Loucy (cell line): ENCODE measurements around the gene ALMS1.
"Not testable (repeated sequence)": the region's sequence is repeated elsewhere in the genome, so short reads cannot be mapped to it uniquely, and the experiment has no call there.

ENCODE experiments used
- H2AFZ ChIP-seq: fragments of 200-600 bp; sonication (generic); 2 replicates; pipeline ENCODE4 v1.6.0; 2016; ENCODE audit warnings: antibody characterized with exemption, mild to moderate bottlenecking, low read length, moderate library complexity
- H3F3A ChIP-seq: fragments of 200-600 bp; 2 replicates; pipeline ENCODE4 v1.6.0; 2016; ENCODE audit warnings: antibody characterized with exemption, low read depth, mild to moderate bottlenecking
- H3K27me3 ChIP-seq: fragments of 200-600 bp; sonication (generic); 2 replicates; pipeline ENCODE4 v1.6.1; 2014; ENCODE audit warnings: low read length, mild to moderate bottlenecking; ENCODE audit not compliant: insufficient read depth, poor library complexity, severe bottlenecking
- H3K36me3 ChIP-seq: fragments of 200-600 bp; sonication (generic); 2 replicates; pipeline ENCODE4 v1.6.1; 2016; ENCODE audit warnings: low read length; ENCODE audit not compliant: insufficient read depth
- H3K4me1 ChIP-seq: fragments of 200-600 bp; sonication (generic); 2 replicates; pipeline ENCODE4 v1.5.1; 2014; ENCODE audit warnings: low read length, mild to moderate bottlenecking; ENCODE audit not compliant: insufficient read depth, poor library complexity, severe bottlenecking
- H3K4me2 ChIP-seq: fragments of 200-600 bp; sonication (generic); 2 replicates; pipeline ENCODE4 v1.6.0; 2014; ENCODE audit warnings: antibody characterized with exemption, low read length, low read depth, mild to moderate bottlenecking; ENCODE audit not compliant: poor library complexity, severe bottlenecking
- H3K4me3 ChIP-seq: fragments of 200-600 bp; sonication (generic); 2 replicates; pipeline ENCODE4 v1.5.1; 2014; ENCODE audit warnings: low read length, mild to moderate bottlenecking, mixed read lengths; ENCODE audit not compliant: poor library complexity, severe bottlenecking
- H3K79me2 ChIP-seq: fragments of 200-600 bp; sonication (generic); 2 replicates; pipeline ENCODE4 v1.6.1; 2014; ENCODE audit warnings: low read length; ENCODE audit not compliant: insufficient read depth
- H3K9ac ChIP-seq: fragments of 200-600 bp; sonication (generic); 2 replicates; pipeline ENCODE4 v1.6.0; 2014; ENCODE audit warnings: mild to moderate bottlenecking, low read depth, low read length, moderate library complexity; ENCODE audit not compliant: poor library complexity, severe bottlenecking
- H3K9me2 ChIP-seq: fragments of 200-600 bp; sonication (generic); replicated peaks from 2 replicates; pipeline ENCODE4 v1.6.1; 2016; ENCODE audit warnings: low read depth, low read length, mixed read lengths
- H3K9me3 ChIP-seq: fragments of 200-600 bp; sonication (generic); 2 replicates; pipeline ENCODE4 v1.6.1; 2014; ENCODE audit warnings: mild to moderate bottlenecking, antibody characterized with exemption, low read length, low read depth; ENCODE audit not compliant: insufficient read depth
- H4K20me1 ChIP-seq: fragments of 200-600 bp; sonication (generic); 2 replicates; pipeline ENCODE4 v1.6.0; 2014; ENCODE audit warnings: antibody characterized with exemption, low read length, mild to moderate bottlenecking; ENCODE audit not compliant: insufficient read depth, poor library complexity, severe bottlenecking
- CTCF ChIP-seq: fragments of 200-600 bp; sonication (generic); conservative IDR thresholded peaks from 2 replicates; pipeline ENCODE4 v1.5.1; 2014; ENCODE audit warnings: mild to moderate bottlenecking, antibody characterized with exemption, low read length
- EZH2phosphoT487 ChIP-seq: fragments of 200-600 bp; IDR thresholded peaks from 2 replicates; pipeline ENCODE4 v1.6.1; 2018; ENCODE audit warnings: antibody characterized with exemption, mild to moderate bottlenecking, moderate library complexity, borderline replicate concordance

Gene ALMS1

GRCh38 chr2:73614997-73615396, 229.4 kb downstream of the ALMS1 start:
- H2AFZ ChIP-seq = no peak overlapping the region
- no peaks in the 10 kb centered on the region for H3K9me3 ChIP-seq
- H3F3A ChIP-seq = no peaks in the 10 kb centered on the region
- H3K4me1 ChIP-seq = no peaks in the 10 kb centered on the region
- H3K9me2 ChIP-seq = no peaks in the 10 kb centered on the region
- no peak overlapping the region for H3K4me3 ChIP-seq
- no peaks in the 10 kb centered on the region for H3K79me2 ChIP-seq
- no peaks in the 10 kb centered on the region for H4K20me1 ChIP-seq
- no peaks in the 10 kb centered on the region for H3K36me3 ChIP-seq
- H3K27me3 ChIP-seq = no peaks in the 10 kb centered on the region
- no peak overlapping the region for H3K9ac ChIP-seq
- TF ChIP-seq EZH2phosphoT487 (no peak), CTCF (no peak)
- H3K4me2 ChIP-seq = no peak overlapping the region

- H3K9ac ChIP-seq, H4K20me1 ChIP-seq, H3K4me1 ChIP-seq, H2AFZ ChIP-seq, H3K4me3 ChIP-seq, H3K27me3 ChIP-seq, H3F3A ChIP-seq, H3K4me2 ChIP-seq, H3K79me2 ChIP-seq, H3K9me3 ChIP-seq, H3K36me3 ChIP-seq, H3K9me2 ChIP-seq: not testable (repeated sequence)
- peak; percentile 65 for TF ChIP-seq CTCF
These were observed 234.3 kb downstream of the ALMS1 start for GRCh38 chr2:73619925-73620324.

- H3K36me3 ChIP-seq, H2AFZ ChIP-seq, H3F3A ChIP-seq, H3K9me3 ChIP-seq, H3K9me2 ChIP-seq, H3K4me2 ChIP-seq, H4K20me1 ChIP-seq, H3K4me1 ChIP-seq, H3K79me2 ChIP-seq, H3K27me3 ChIP-seq, H3K4me3 ChIP-seq, H3K9ac ChIP-seq: not testable (repeated sequence)
These were observed 238.4 kb downstream of the ALMS1 start for GRCh38 chr2:73624036-73624435.

GRCh38 chr2:73624625-73625024, 239.0 kb downstream of the ALMS1 start:
- not testable (repeated sequence) for H3K4me2 ChIP-seq, H4K20me1 ChIP-seq, H2AFZ ChIP-seq, H3K79me2 ChIP-seq, H3K27me3 ChIP-seq, H3K36me3 ChIP-seq, H3K9ac ChIP-seq, H3F3A ChIP-seq, H3K9me3 ChIP-seq, H3K4me3 ChIP-seq, H3K4me1 ChIP-seq, H3K9me2 ChIP-seq

- not testable (repeated sequence) for H3K9me2 ChIP-seq, H3K79me2 ChIP-seq, H3K4me3 ChIP-seq, H4K20me1 ChIP-seq, H3K36me3 ChIP-seq, H2AFZ ChIP-seq, H3K4me2 ChIP-seq, H3K4me1 ChIP-seq, H3K9ac ChIP-seq, H3K27me3 ChIP-seq, H3K9me3 ChIP-seq, H3F3A ChIP-seq
These were observed 240.6 kb downstream of the ALMS1 start for GRCh38 chr2:73626237-73626636.

GRCh38 chr2:73628493-73628892, 242.9 kb downstream of the ALMS1 start:
- not testable (repeated sequence) for H3K9me2 ChIP-seq, H3K4me3 ChIP-seq, H3K9me3 ChIP-seq, H3F3A ChIP-seq, H4K20me1 ChIP-seq, H3K4me1 ChIP-seq, H3K79me2 ChIP-seq, H3K36me3 ChIP-seq, H2AFZ ChIP-seq, H3K4me2 ChIP-seq, H3K9ac ChIP-seq, H3K27me3 ChIP-seq
